Left ventricle myocardium inferior (tissue), 1 donor: ENCODE results near the gene SYTL3. TPM values are rescaled to one million over a fixed set of nuclear protein-coding genes. Genes with fewer than 3 reads are reported as not detected.

Experiments
- DNase-seq: peaks from one replicate; pipeline ENCODE4 v3.0.0-alpha.2; 2020
- H3K27ac ChIP-seq: fragments of 200-600 bp; replicated peaks from 2 replicates; pipeline ENCODE4 v1.8.0; 2021
- H3K27me3 ChIP-seq: fragments of 200-600 bp; 2 replicates; pipeline ENCODE4 v1.8.0; 2021; ENCODE audit warnings: low read depth
- H3K36me3 ChIP-seq: fragments of 200-600 bp; 2 replicates; pipeline ENCODE4 v1.8.0; 2021
- H3K4me1 ChIP-seq: fragments of 200-600 bp; 2 replicates; pipeline ENCODE4 v1.8.0; 2021
- H3K4me3 ChIP-seq: fragments of 200-600 bp; 2 replicates; pipeline ENCODE4 v1.8.0; 2021; ENCODE audit warnings: mild to moderate bottlenecking, moderate library complexity
- H3K9me3 ChIP-seq: fragments of 200-600 bp; replicated peaks from 2 replicates; pipeline ENCODE4 v1.8.0; 2021
- intact Hi-C: fragments of 100-400 bp; cut with micrococcal nuclease; formaldehyde crosslinking; loops from one replicate; pipeline ENCODE4 v1.11.0; 2022
- total RNA-seq: library from RNA; stranded (reverse); fragmentation: NEBNext Ultra II Directional; extraction: Animal tissue kit (Norgen Biotek cat#: 25700); gene quantifications from one replicate; pipeline ENCODE4 v1.2.1, GENCODE V29; 2021
- TF ChIP-seq, protein P1 (sequence below): fragments of 200-600 bp; IDR thresholded peaks from 2 replicates; pipeline ENCODE4 v1.8.0; 2021; ENCODE audit warnings: antibody characterized with exemption, mild to moderate bottlenecking, borderline replicate concordance
- donor health status: DM: no; HTN: yes; CAD: no; lungs with severe emphysema.

SYTL3 gene
- total RNA-seq, 1 donor from 2014 or later, result 11.2 TPM

- Histone ChIP-seq H3K36me3 (peaks cover 9% of the 10 kb centered on the region), H3K27ac (no peak overlapping the region), H3K9me3 (peaks cover 16% of the 10 kb centered on the region), H3K27me3 (no peaks in the 10 kb centered on the region), H3K4me1 (peaks cover 11% of the 10 kb centered on the region), H3K4me3 (no peak overlapping the region)
- no peak for DNase-seq
- TF ChIP-seq, protein P1, sequence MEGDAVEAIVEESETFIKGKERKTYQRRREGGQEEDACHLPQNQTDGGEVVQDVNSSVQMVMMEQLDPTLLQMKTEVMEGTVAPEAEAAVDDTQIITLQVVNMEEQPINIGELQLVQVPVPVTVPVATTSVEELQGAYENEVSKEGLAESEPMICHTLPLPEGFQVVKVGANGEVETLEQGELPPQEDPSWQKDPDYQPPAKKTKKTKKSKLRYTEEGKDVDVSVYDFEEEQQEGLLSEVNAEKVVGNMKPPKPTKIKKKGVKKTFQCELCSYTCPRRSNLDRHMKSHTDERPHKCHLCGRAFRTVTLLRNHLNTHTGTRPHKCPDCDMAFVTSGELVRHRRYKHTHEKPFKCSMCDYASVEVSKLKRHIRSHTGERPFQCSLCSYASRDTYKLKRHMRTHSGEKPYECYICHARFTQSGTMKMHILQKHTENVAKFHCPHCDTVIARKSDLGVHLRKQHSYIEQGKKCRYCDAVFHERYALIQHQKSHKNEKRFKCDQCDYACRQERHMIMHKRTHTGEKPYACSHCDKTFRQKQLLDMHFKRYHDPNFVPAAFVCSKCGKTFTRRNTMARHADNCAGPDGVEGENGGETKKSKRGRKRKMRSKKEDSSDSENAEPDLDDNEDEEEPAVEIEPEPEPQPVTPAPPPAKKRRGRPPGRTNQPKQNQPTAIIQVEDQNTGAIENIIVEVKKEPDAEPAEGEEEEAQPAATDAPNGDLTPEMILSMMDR, result no peak
- intact Hi-C loops, result no loop called here
These were observed 89.8 kb downstream of the SYTL3 start for GRCh38 chr6:158739673-158740072.

- H3K36me3 ChIP-seq, result peaks cover 11% of the 10 kb centered on the region
- intact Hi-C loops, result no loop called here
- H3K4me1 ChIP-seq, result peaks cover 9% of the 10 kb centered on the region
- TF ChIP-seq, protein P1, result no peak
- H3K9me3 ChIP-seq, result peaks cover 16% of the 10 kb centered on the region
- no peaks in the 10 kb centered on the region for H3K27me3 ChIP-seq
- H3K27ac ChIP-seq, result no peak overlapping the region
- no peak for DNase-seq
- no peak overlapping the region for H3K4me3 ChIP-seq
These were observed 93.3 kb downstream of the SYTL3 start for GRCh38 chr6:158743033-158743651.

DNA sequence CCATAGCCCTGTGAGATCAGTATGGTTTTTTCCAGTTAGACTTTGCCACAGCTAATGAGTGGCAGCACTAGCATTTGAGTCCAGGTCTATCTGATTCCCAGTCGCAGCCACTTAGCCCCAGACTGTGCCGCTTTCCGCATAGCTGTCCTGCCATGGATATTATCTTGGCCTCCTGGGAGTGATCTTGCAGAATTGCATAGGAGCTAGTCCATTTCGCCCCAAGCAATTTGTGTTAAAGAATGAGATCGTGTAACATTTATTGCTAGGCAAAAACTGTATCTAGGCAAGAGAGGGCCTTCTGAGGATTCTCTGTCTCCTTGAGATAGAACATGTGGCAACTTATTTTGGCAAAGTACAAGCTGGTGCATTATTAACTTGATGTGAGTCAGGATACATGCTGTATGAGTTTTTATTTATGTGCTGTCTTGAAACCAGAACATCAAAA is 95.2 kb downstream of the SYTL3 start:
- no peak overlapping the region for H3K27ac ChIP-seq
- H3K36me3 ChIP-seq, result peaks cover 3% of the 10 kb centered on the region
- H3K4me1 ChIP-seq, result peaks cover 9% of the 10 kb centered on the region
- H3K4me3 ChIP-seq, result no peak overlapping the region
- no peak for DNase-seq
- TF ChIP-seq, protein P1, result no peak
- intact Hi-C loops, result no loop called here
- H3K9me3 ChIP-seq, result peaks cover 3% of the 10 kb centered on the region
- no peaks in the 10 kb centered on the region for H3K27me3 ChIP-seq

DNA sequence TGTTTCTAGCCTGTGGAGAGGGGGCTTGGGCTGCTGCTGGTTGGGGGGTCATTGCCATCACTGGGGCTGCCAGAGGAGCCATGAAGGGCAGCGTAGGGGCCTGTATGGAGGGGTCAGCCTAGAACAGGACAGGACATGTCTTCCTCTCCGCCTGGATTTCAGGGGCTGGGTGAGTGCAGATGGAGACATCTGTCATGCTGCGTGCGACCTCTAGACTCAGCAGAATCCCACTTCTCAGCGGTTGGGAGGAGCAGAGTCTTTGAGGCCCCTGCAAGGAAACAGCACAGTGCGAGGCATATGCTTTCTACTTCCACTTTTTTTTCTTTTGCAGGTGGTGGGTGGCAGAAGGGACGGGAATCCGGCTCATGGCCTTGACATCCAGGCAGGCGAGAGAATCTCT is 101.4 kb downstream of the SYTL3 start:
- Histone ChIP-seq H3K9me3 (no peaks in the 10 kb centered on the region), H3K36me3 (no peaks in the 10 kb centered on the region), H3K27me3 (no peaks in the 10 kb centered on the region), H3K4me3 (no peak overlapping the region), H3K27ac (no peak overlapping the region), H3K4me1 (peaks cover 24% of the 10 kb centered on the region)
- intact Hi-C loops, result no loop called here
- TF ChIP-seq, protein P1, result no peak
- no peak for DNase-seq

- Histone ChIP-seq H3K9me3 (no peaks in the 10 kb centered on the region), H3K36me3 (no peaks in the 10 kb centered on the region), H3K27me3 (no peaks in the 10 kb centered on the region), H3K4me3 (no peak overlapping the region), H3K4me1 (peaks cover 24% of the 10 kb centered on the region), H3K27ac (peak overlapping the region; percentile 42)
- intact Hi-C loops, result no loop called here
- TF ChIP-seq, protein P1, result no peak
- DNase-seq, result no peak
These were observed 102.1 kb downstream of the SYTL3 start for GRCh38 chr6:158751921-158752320.
